Activated B cell treated with CpG ODN at 0.5 μM for 24 hours (primary cell): ENCODE data around the gene PLCH2. TPM values are rescaled to one million over a fixed set of nuclear protein-coding genes. Genes with fewer than 3 reads are reported as not detected.

Experiments
- ATAC-seq: fragments of 200-7000 bp; cut with Tn5 transposase; one replicate; pipeline ENCODE4 v1.10.0; 2021; ENCODE audit warnings: low read depth, mild to moderate bottlenecking, moderate library complexity
- CTCF ChIA-PET: fragments of 350-600 bp; sonication (Branson Sonifier 250); formaldehyde crosslinking; loops from one replicate; lab custom pipeline; 2021; ENCODE audit warnings: antibody characterized with exemption; lab: Charles Lee
- POLR2A ChIA-PET: fragments of 350-600 bp; sonication (Branson Sonifier 250); formaldehyde crosslinking; loops from one replicate; lab custom pipeline; 2021; ENCODE audit warnings: antibody characterized with exemption; lab: Charles Lee
- DNase-seq: peaks from one replicate; pipeline ENCODE4 v3.0.0; 2022
- H3K27ac Mint-ChIP-seq: one replicate; pipeline ENCODE4 v1.8.0; 2020; ENCODE audit warnings: mixed read lengths
- H3K27me3 Mint-ChIP-seq: one replicate; pipeline ENCODE4 v1.8.0; 2021; ENCODE audit warnings: mixed read lengths
- H3K36me3 Mint-ChIP-seq: one replicate; pipeline ENCODE4 v1.8.0; 2021; ENCODE audit warnings: low read depth, mixed read lengths
- H3K4me1 Mint-ChIP-seq: one replicate; pipeline ENCODE4 v1.8.0; 2021; ENCODE audit warnings: mixed read lengths
- H3K4me3 Mint-ChIP-seq: one replicate; pipeline ENCODE4 v1.8.0; 2020; ENCODE audit warnings: mild to moderate bottlenecking, mixed read lengths
- H3K9me3 Mint-ChIP-seq: one replicate; pipeline ENCODE4 v1.8.0; 2020; ENCODE audit warnings: mixed read lengths
- intact Hi-C: fragments of 100-400 bp; cut with micrococcal nuclease; formaldehyde crosslinking; loops from one replicate; pipeline ENCODE4 v1.15.1; 2024
- total RNA-seq: library from RNA; stranded (reverse); gene quantifications from 2 replicates; pipeline ENCODE4 v1.2.3, GENCODE V29; 2022
- TF ChIP-seq, protein P1 (sequence below): fragments of 200-600 bp; IDR thresholded peaks from one replicate; pipeline ENCODE4 v1.8.0; 2022; ENCODE audit warnings: antibody characterized with exemption, mild to moderate bottlenecking

Gene PLCH2
- total RNA-seq, 1 donor from 2014 or later = 6.1 TPM

DNA sequence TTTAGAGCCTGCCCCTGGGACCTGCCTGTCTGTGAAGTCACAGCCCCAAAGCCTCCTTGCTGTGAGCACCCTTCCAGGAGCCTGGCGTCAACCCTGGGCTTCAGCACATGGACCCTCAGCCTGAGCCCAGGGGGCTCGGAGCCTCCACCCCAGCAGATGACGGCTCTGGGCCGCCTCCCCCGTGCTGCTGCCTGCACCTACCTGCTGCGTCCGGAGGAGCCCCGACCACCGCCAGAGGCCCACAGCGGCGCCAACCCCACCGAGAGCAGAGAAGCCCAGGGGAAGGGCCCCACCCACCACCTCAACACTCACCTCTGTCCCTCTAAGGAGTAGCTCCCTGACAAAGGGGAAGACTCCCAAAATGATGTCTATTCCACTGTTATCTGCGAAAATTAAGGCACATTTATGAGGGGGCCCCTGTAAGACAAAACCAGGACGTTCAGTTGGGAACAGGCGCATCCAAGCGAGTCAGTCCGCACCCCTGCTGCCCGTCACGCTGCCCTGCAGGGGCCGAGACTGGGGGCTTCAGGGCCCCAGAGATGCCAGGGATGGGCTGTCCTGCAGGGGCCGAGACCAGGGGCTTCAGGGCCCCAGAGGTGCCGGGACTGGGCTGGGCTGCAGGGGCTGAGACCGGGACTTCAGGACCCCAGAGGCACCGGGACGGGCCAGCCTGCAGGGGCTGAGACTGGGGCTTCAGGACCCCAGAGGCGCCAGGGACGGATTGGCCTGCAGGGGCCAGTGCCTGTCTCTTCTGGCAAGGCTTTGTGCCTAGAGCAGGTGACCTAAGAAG is 34.5 kb downstream of the PLCH2 start:
- Mint-ChIP-seq H3K4me1 (no peaks in the 10 kb centered on the region), H3K4me3 (no peak overlapping the region), H3K9me3 (no peaks in the 10 kb centered on the region), H3K27ac (no peak overlapping the region), H3K27me3 (no peaks in the 10 kb centered on the region), H3K36me3 (peaks cover 56% of the 10 kb centered on the region)
- TF ChIP-seq, protein P1, sequence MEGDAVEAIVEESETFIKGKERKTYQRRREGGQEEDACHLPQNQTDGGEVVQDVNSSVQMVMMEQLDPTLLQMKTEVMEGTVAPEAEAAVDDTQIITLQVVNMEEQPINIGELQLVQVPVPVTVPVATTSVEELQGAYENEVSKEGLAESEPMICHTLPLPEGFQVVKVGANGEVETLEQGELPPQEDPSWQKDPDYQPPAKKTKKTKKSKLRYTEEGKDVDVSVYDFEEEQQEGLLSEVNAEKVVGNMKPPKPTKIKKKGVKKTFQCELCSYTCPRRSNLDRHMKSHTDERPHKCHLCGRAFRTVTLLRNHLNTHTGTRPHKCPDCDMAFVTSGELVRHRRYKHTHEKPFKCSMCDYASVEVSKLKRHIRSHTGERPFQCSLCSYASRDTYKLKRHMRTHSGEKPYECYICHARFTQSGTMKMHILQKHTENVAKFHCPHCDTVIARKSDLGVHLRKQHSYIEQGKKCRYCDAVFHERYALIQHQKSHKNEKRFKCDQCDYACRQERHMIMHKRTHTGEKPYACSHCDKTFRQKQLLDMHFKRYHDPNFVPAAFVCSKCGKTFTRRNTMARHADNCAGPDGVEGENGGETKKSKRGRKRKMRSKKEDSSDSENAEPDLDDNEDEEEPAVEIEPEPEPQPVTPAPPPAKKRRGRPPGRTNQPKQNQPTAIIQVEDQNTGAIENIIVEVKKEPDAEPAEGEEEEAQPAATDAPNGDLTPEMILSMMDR = no peak
- intact Hi-C loops = no loop called here
- ATAC-seq (no peak), DNase-seq (no peak)
- ChIA-PET CTCF (no interaction called here), POLR2A (interaction anchor here (1.3 kb wide), 1 partner anchor 15 kb away, joined by 3 read pairs; no protein-coding TSS in a partner anchor)

DNA sequence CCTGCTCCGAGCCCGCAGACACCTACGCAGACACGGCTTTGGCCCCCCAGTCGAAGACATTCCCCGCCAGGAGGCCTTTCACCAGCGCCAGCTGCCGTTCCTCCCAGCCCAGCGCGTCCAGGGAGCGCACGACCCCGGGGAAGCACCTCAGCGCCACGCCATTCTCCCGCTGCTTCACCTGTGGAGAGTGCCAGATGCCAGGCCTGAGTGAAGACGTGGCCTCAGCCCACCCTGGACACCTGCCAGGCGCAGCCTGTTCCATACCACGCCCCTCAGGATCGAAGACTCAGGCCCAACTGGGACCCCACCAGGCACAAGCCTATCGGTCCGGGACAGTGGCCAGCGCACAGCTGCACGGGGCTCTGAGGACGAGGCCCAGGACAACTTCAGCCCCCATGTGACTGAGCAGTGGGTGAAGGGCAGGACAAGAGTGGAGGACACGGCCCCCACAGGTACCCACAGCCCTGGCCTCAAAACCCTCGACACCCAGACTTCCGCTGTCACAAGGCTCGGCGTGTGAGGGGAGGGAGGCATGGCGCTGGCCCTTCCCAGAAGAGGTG is 36.9 kb downstream of the PLCH2 start:
- TF ChIP-seq, protein P1 = no peak
- no peak overlapping the region for H3K27ac Mint-ChIP-seq
- DNase-seq (no peak), ATAC-seq (no peak)
- H3K36me3 Mint-ChIP-seq = peaks cover 78% of the 10 kb centered on the region
- POLR2A ChIA-PET = no interaction called here
- no peaks in the 10 kb centered on the region for H3K4me1 Mint-ChIP-seq
- intact Hi-C loops = no loop called here
- CTCF ChIA-PET = no interaction called here
- H3K27me3 Mint-ChIP-seq = no peaks in the 10 kb centered on the region
- no peak overlapping the region for H3K4me3 Mint-ChIP-seq
- H3K9me3 Mint-ChIP-seq = no peaks in the 10 kb centered on the region

DNA sequence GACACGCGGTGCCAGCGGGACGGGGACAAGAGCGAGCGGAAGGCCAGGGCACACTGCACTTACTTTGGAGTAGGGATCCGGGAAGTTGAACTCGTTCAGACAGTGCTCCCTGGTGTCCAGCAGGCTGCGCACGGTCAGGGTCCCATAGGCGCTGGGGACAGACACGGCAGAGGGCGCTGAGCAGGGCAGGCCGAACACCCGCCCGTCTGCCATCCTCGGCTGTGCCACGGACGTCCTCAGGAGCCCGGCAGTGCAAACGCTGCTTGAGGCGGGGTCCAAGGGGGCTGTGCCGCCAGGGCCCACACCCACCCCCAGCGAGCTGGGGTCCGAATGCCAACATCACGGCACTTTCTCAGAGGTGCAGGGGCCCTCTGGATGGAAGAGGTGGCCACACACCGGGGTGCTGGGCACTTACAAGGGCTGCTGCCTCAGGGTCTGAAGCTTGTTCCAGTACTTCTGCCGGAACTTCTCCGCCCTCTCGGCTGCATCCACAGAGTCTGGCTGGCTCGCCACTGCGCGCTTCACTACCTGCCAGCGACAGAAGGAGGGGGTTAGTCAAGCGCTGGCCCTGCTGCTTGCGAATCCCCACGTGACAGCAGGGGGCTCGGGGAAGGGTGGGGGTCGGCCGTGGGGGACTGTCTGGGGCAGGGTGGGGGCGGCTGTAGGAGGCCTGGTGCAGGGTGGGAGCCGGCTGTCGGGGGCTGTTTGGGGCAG is 38.0 kb downstream of the PLCH2 start:
- Mint-ChIP-seq H3K36me3 (peaks cover 77% of the 10 kb centered on the region), H3K27me3 (no peaks in the 10 kb centered on the region), H3K9me3 (no peaks in the 10 kb centered on the region), H3K4me1 (no peaks in the 10 kb centered on the region), H3K27ac (no peak overlapping the region), H3K4me3 (no peak overlapping the region)
- DNase-seq (no peak), ATAC-seq (no peak)
- ChIA-PET CTCF (no interaction called here), POLR2A (interaction anchor here (1.0 kb wide), 1 partner anchor 12 kb away, joined by 3 read pairs; the partner anchor contains the start of gene PANK4)
- TF ChIP-seq, protein P1 = no peak
- intact Hi-C loops = no loop called here

DNA sequence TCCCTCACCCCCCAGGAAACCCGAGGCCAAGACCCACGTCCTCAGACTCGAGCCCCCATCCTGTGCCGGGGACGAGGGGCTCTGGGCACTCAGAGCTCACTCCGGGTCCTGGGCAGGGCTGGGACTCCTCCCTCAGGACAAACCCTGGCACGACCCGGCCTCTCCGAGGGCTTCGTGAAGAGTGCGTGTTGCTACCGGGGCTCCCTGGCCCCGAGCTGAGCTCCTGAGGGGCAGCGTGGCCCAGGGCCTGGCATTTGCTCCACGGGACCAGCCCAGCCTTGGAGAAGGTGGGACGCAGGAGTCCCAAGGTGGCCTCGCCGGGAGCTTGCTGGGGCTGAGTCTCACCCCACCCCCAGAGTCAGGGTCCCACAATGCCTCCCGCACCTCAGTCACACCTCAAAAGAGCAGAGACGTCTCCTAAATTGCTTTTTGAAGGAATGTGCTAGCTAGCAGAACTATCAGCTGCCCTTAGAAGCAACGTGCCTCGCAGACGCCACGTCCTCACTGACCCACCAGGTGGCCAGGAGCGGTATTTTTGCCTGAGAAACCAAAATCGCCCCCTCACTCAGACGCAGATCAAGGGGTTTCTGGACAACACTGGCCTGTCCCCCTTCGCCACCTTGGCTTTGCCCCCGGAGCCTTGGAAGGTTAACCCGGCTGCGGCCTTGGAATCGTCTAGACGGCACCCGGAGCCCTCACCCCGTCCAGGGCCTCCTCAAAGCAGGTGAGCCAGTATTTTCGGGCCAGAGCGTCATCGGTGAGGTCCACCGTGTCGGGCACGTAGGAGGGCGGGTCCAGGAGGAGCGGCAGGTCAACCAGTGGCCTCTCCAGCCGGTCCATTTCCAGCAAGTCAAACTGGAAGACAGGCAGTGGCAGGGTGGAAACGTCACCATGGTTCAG is 39.0 kb downstream of the PLCH2 start:
- ATAC-seq (no peak), DNase-seq (no peak)
- Mint-ChIP-seq H3K36me3 (peaks cover 71% of the 10 kb centered on the region), H3K4me1 (no peaks in the 10 kb centered on the region), H3K27me3 (no peaks in the 10 kb centered on the region), H3K9me3 (no peaks in the 10 kb centered on the region), H3K4me3 (no peak overlapping the region), H3K27ac (no peak overlapping the region)
- intact Hi-C loops = no loop called here
- ChIA-PET POLR2A (interaction anchor here (1.0 kb wide), 1 partner anchor 11 kb away, joined by 3 read pairs; the partner anchor contains the start of gene PANK4), CTCF (no interaction called here)
- TF ChIP-seq, protein P1 = no peak
